GM18867 (cell line): ENCODE results near the gene AVP.

Experiments
- ATAC-seq: cut with Tn5 transposase; IDR thresholded peaks from one replicate; pipeline ENCODE4 v1.9.1; 2021; ENCODE audit warnings: mild to moderate bottlenecking, moderate library complexity; ENCODE audit not compliant: unreplicated experiment

AVP gene

GRCh38 chr20:3111507-3111906 lies 27.0 kb upstream of the AVP start:
- ATAC-seq = no peak

GRCh38 chr20:3109350-3110302 lies 25.1 kb upstream of the AVP start:
- ATAC-seq = no peak

GRCh38 chr20:3107464-3108025 lies 23.0 kb upstream of the AVP start:
- ATAC-seq = no peak

- ATAC-seq = no peak
These were observed 22.3 kb upstream of the AVP start for GRCh38 chr20:3106658-3107463.

- ATAC-seq = no peak
These were observed 21.7 kb upstream of the AVP start for GRCh38 chr20:3106185-3106584.

GRCh38 chr20:3105256-3106137 lies 21.0 kb upstream of the AVP start:
- no peak for ATAC-seq

GRCh38 chr20:3103369-3104032 lies 19.0 kb upstream of the AVP start:
- ATAC-seq = no peak

GRCh38 chr20:3102575-3103368 lies 18.2 kb upstream of the AVP start:
- ATAC-seq = no peak

GRCh38 chr20:3101737-3102574 lies 17.4 kb upstream of the AVP start:
- ATAC-seq = no peak

GRCh38 chr20:3101251-3101650 lies 16.7 kb upstream of the AVP start:
- ATAC-seq = no peak

- ATAC-seq = no peak
These were observed 16.0 kb upstream of the AVP start for GRCh38 chr20:3100480-3100879.

GRCh38 chr20:3094848-3095629 lies 10.5 kb upstream of the AVP start:
- no peak for ATAC-seq

- no peak for ATAC-seq
These were observed 9.4 kb upstream of the AVP start for GRCh38 chr20:3093861-3094361.

- no peak for ATAC-seq
These were observed 8.3 kb upstream of the AVP start for GRCh38 chr20:3092611-3093379.

GRCh38 chr20:3090565-3090964 lies 6.0 kb upstream of the AVP start:
- no peak for ATAC-seq

GRCh38 chr20:3088031-3088430 lies 3.5 kb upstream of the AVP start:
- no peak for ATAC-seq
